LNCaP clone FGC (cell line): ENCODE measurements around the gene NEK10.
"Not testable (repeated sequence)": the region's sequence is repeated elsewhere in the genome, so short reads cannot be mapped to it uniquely, and the experiment has no call there.

Source experiments
- DNase-seq: peaks from one replicate; pipeline ENCODE4 v3.0.0-alpha.2; 2011; ENCODE audit warnings: low read depth
- H3K4me3 ChIP-seq: 2 replicates; pipeline ENCODE4 v1.5.1; 2011; ENCODE audit warnings: mild to moderate bottlenecking, low read depth, low read length, control low read depth
- CTCF ChIP-seq: IDR thresholded peaks from 2 replicates; pipeline ENCODE4 v1.5.1; 2012; ENCODE audit warnings: mild to moderate bottlenecking; ENCODE audit not compliant: control insufficient read depth, insufficient read depth; ENCODE audit errors: extremely low read depth

The NEK10 gene

GRCh38 chr3:27368831-27369607 is at the start of gene NEK10:
Gene NEK10 (minus strand): TSS chr3:27369383. CDS start chr3:27352882, 16,501 bp downstream.
- peak; percentile 75 for DNase-seq
- no peak for TF ChIP-seq CTCF
- H3K4me3 ChIP-seq: peak within 1 kb of the TSS; percentile 73

- DNase-seq: no peak
- no peak for TF ChIP-seq CTCF
Measured at GRCh38 chr3:27415202-27415601, 46.0 kb upstream of the NEK10 start.

GRCh38 chr3:27392950-27393679 is 23.9 kb upstream of the NEK10 start:
- TF ChIP-seq CTCF: no peak
- no peak overlapping the region for H3K4me3 ChIP-seq
- no peak for DNase-seq

More at GRCh38 chr3:27415202-27415601, 46.0 kb upstream of the NEK10 start:
- H3K4me3 ChIP-seq: no peak overlapping the region

- not testable (repeated sequence) for H3K4me3 ChIP-seq, DNase-seq
Measured at GRCh38 chr3:27392414-27392813, 23.2 kb upstream of the NEK10 start.

GRCh38 chr3:27391796-27392195 is 22.6 kb upstream of the NEK10 start:
- TF ChIP-seq CTCF: no peak
- no peak for DNase-seq
- H3K4me3 ChIP-seq: no peak overlapping the region

GRCh38 chr3:27387625-27388024 is 18.4 kb upstream of the NEK10 start:
- H3K4me3 ChIP-seq: no peak overlapping the region
- TF ChIP-seq CTCF: no peak
- DNase-seq: no peak

GRCh38 chr3:27385504-27385903 is 16.3 kb upstream of the NEK10 start:
- H3K4me3 ChIP-seq: no peak overlapping the region
- TF ChIP-seq CTCF: no peak
- DNase-seq: no peak
